Subcutaneous preadipocyte (primary cell): ENCODE results near the gene AUNIP. TPM values are rescaled to one million over a fixed set of nuclear protein-coding genes. Genes with fewer than 3 reads are reported as not detected.

Experiments
- small RNA-seq: library from RNA; depleted of rRNA; stranded (forward); fragments of <200 nt; gene quantifications from one replicate; pipeline ENCODE3, GENCODE V24; 2012
- total RNA-seq: library from RNA; depleted of rRNA; stranded (reverse); fragments of >200 nt; gene quantifications from 2 replicates; pipeline ENCODE4 v1.2.3, GENCODE V29; 2012

Gene AUNIP
- total RNA-seq, result 2.6 and 5.3 TPM in 2 replicates

DNA sequence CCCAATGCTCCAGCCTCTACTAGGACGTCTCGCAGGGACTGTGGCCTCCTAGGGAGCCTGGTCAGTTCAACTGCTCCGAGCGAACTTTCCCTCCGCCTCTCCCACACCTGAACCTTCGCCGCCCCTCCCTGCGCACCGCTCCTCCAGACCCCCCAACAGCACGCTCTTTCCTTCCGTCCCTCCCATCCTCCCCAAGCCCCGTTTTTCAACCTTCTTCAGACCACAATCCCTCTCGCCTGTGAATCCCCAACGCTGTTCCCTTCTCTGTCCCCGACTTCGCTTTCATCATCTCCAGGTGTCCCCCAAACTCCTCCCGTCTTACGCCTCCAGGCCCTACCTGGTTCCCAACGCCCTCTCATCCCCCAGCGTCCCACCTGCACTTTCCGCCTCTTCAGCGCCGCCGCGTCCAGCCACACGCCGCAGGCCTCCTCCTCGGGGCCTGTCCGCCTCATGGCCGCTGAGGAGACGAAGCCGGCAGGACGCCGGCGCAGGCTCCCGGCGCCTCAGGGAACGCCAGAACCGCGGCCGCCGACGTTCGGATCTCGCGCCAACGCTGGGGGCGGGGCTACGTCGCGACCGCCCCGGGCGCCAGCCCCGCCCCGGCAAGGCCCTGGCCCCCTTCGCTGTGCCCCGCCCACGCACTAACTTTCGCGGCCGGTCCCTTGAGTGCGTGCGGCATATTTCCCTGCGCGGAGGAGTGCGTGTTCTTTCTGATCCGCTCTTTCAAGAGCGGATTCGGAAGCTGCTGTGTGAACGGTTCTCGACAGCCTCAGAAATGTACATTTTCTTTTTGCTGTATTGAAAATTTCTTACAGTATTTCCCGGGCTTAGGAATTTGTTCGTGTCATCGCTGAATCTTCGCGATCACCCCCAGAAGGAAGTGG is at the start of gene AUNIP:
Gene AUNIP (minus strand): TSS at position 552 of the 884 bp plus-strand sequence. CDS start 100 bp downstream, at position 452.

DNA sequence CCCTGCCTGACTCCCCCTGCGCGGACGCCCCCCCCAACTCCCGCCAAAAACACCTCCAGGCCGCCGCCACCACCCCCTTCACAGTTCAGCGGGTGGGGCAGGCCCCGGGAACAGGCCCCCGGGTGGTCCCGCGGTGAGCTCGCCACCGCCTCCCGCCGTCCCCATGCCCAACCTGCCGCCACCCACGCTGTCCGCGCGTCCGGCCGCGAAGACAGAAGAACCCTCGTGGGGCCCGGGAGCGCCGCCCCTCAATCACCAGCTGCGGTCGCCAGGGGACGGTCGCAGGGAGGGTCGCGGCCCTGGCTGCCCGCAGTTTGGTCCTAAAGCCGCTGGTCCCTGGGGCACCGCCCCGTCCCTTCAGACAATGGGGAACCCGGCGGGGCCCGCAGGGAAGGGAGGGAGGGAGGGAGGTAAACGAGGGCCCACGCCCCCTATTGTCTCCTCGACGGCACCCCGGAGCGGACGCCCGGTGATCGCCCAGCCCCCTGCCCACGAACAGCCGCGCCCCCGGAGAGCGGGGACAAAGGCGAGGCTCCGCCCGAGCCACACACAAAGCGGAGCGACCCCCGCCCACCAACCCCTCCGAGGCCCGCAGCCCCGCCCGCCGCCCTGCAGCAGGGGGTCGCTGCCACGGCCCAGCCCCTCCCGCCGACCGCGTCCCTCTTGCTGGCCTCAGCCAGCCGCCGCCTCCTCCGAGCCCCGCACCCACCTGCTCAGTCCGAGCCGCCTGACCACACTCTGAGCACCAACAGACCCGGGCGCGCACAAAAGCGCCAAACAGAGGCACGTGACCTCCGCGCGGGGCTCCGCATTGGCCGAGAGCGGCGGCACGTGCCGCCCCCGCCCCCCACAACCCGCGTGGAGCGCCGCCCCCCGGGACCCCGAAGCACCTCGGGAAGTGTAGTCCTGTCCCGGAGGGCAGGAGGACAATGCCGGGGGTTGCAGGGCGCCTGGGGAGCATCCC is 46.7 kb upstream of the AUNIP start, which contains the start of gene STMN1:
Gene STMN1 (minus strand): TSS at position 740 of the 964 bp plus-strand sequence. CDS start 1,743 bp downstream, outside the sequence.

GRCh38 chr1:25875154-25875855 is 16.0 kb upstream of the AUNIP start, which contains the start of gene PAQR7:
Gene PAQR7, minus strand, starts transcription at chr1:25875708. Its CDS starts 11,869 bp downstream, at chr1:25863839.

DNA sequence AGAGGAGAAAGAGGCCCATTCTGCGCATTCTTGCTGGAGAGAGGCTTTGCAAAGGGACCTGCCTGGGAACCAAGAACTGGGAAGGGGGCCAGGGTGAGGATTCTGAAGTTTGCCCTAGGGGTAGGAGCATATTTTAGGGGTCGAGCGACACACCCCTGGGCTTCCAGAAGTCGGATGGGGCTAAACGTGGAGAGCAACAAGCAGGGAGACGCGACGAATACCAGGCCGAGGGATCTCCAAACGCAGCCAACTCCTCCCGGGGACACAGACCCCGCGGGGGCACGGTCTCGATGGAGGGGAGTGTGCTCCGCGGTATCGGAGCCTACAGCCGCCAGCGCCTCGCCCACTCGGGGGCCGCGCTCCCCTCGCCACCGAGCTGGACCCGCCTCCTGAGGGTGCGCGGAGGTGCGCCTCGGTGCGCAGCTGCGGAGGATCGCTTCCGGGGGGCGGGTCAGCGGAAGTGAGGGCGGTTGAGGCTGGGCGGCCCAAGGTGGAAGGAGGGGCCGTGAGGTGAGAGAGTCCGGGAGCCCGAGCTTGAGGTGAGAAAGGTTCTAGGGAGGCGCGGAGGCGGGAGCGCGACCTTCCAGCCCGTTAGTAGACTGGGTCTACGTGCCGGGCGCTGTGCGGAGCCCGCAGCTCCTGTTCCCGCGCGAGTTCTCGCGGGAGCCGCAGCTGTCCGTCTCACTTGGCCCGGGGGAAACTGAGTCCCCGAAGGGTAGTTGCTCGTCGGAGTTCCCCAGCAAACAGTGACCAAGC is 39.6 kb downstream of the AUNIP start, which contains the start of gene MTFR1L:
Gene MTFR1L (plus strand): TSS at position 464 of the 756 bp plus-strand sequence. CDS start 3,151 bp downstream, outside the sequence.

GRCh38 chr1:25799935-25800702 is 59.1 kb downstream of the AUNIP start, which contains the start of gene SELENON:
Gene SELENON, plus strand, starts transcription at chr1:25800193. Its CDS starts 38 bp downstream, at chr1:25800231.

Small RNA genes within 50 kb of the gene (small RNA-seq; reads per million reads assigned to genes)
- not detected for gene AL033528.1
- gene RF00019, result not detected
- gene SNRPFP2, result not detected

Other genes starting within 250 kb of the AUNIP start
- gene MAN1C1, start 242.7 kb downstream of the AUNIP start, total RNA-seq, result 5.7 and 15.4 TPM in 2 replicates
- gene SELENON, start 59.3 kb downstream of the AUNIP start, total RNA-seq, result 36.0 and 47.9 TPM in 2 replicates
- gene MTFR1L, start 39.5 kb downstream of the AUNIP start, total RNA-seq, result 33.1 and 37.7 TPM in 2 replicates
- 6.1 and 7.3 TPM in 2 replicates for gene PAQR7, start 16.3 kb upstream of the AUNIP start, total RNA-seq
- 57.0 and 69.4 TPM in 2 replicates for gene STMN1, start 47.0 kb upstream of the AUNIP start, total RNA-seq
- gene PAFAH2, start 138.6 kb upstream of the AUNIP start, total RNA-seq, result 6.6 and 10.0 TPM in 2 replicates
- under 0.01 TPM in 2 replicates for gene EXTL1, start 162.3 kb upstream of the AUNIP start, total RNA-seq
- gene SLC30A2, start 186.7 kb upstream of the AUNIP start, total RNA-seq, result not detected in 2 replicates
- under 0.01 TPM in 1 of 2 replicates, not detected in the other for gene TRIM63, start 208.2 kb upstream of the AUNIP start, total RNA-seq